WTC11 (cell line): ENCODE data around the gene PAPOLG. TPM values are rescaled to one million over a fixed set of nuclear protein-coding genes. Genes with fewer than 3 reads are reported as not detected.

ENCODE experiments used
- ATAC-seq: fragments of 200-7000 bp; cut with Tn5 transposase; 2 replicates; pipeline ENCODE4 v1.10.0; 2021; ENCODE audit warnings: mild to moderate bottlenecking, moderate library complexity
- CTCF ChIA-PET: fragments of 300-600 bp; sonication (Branson Sonifier 250); formaldehyde crosslinking; loops from one replicate; lab custom pipeline; 2021; ENCODE audit warnings: antibody characterized with exemption; lab: Charles Lee
- POLR2A ChIA-PET: fragments of 350-600 bp; sonication (Branson Sonifier 250); formaldehyde crosslinking; loops from one replicate; lab custom pipeline; 2021; ENCODE audit warnings: antibody characterized with exemption; lab: Charles Lee
- DNase-seq: peaks from one replicate; pipeline ENCODE4 v3.0.0; 2021; ENCODE audit warnings: low spot score
- H3K27ac Mint-ChIP-seq: 2 replicates; pipeline ENCODE4 v1.8.0; 2021; ENCODE audit warnings: mixed read lengths
- H3K27me3 Mint-ChIP-seq: 2 replicates; pipeline ENCODE4 v1.8.0; 2021; ENCODE audit warnings: low read depth, mild to moderate bottlenecking, moderate library complexity, mixed read lengths
- H3K36me3 Mint-ChIP-seq: 2 replicates; pipeline ENCODE4 v1.8.0; 2021; ENCODE audit warnings: mixed read lengths
- H3K4me1 Mint-ChIP-seq: 2 replicates; pipeline ENCODE4 v1.8.0; 2022; ENCODE audit warnings: mixed read lengths
- H3K4me3 Mint-ChIP-seq: 2 replicates; pipeline ENCODE4 v1.8.0; 2021; ENCODE audit warnings: mild to moderate bottlenecking, moderate library complexity, mixed read lengths
- H3K9me3 Mint-ChIP-seq: 2 replicates; pipeline ENCODE4 v1.8.0; 2021; ENCODE audit warnings: mixed read lengths
- ELF4 ChIP-seq: sonication (generic); formaldehyde crosslinking; IDR thresholded peaks from 2 replicates; pipeline ENCODE4 v1.8.1; 2022; ENCODE audit warnings: low read depth, mild to moderate bottlenecking, moderate library complexity, missing genetic modification reagents
- EMX1 ChIP-seq: fragments of 250-450 bp; sonication (Bioruptor Pico); IDR thresholded peaks from 2 replicates; pipeline ENCODE4 v1.8.0; 2021; ENCODE audit warnings: mild to moderate bottlenecking
- GTF2I ChIP-seq: fragments of 250-450 bp; sonication (Bioruptor Pico); conservative IDR thresholded peaks from 2 replicates; pipeline ENCODE4 v1.4.0; 2021; ENCODE audit warnings: mild to moderate bottlenecking
- NFYB ChIP-seq: sonication (generic); formaldehyde crosslinking; conservative IDR thresholded peaks from 2 replicates; pipeline ENCODE4 v1.8.0; 2022; ENCODE audit warnings: low read depth, missing genetic modification reagents
- PRRX2 ChIP-seq: fragments of 250-450 bp; sonication (Bioruptor Pico); IDR thresholded peaks from 2 replicates; pipeline ENCODE4 v1.8.0; 2021; ENCODE audit warnings: mild to moderate bottlenecking
- RELA ChIP-seq: sonication (generic); formaldehyde crosslinking; IDR thresholded peaks from 2 replicates; pipeline ENCODE4 v1.8.1; 2022; ENCODE audit warnings: missing genetic modification reagents, mild to moderate bottlenecking, borderline replicate concordance
- SMAD4 ChIP-seq: sonication (generic); formaldehyde crosslinking; IDR thresholded peaks from 2 replicates; pipeline ENCODE4 v1.8.0; 2022; ENCODE audit warnings: mild to moderate bottlenecking, missing genetic modification reagents
- SP1 ChIP-seq: sonication (generic); formaldehyde crosslinking; conservative IDR thresholded peaks from 2 replicates; pipeline ENCODE4 v1.8.1; 2022; ENCODE audit warnings: missing genetic modification reagents
- TEAD4 ChIP-seq: sonication (generic); formaldehyde crosslinking; IDR thresholded peaks from 2 replicates; pipeline ENCODE4 v1.8.0; 2022; ENCODE audit warnings: mild to moderate bottlenecking, missing genetic modification reagents
- ZNF138 ChIP-seq: sonication (generic); formaldehyde crosslinking; conservative IDR thresholded peaks from 2 replicates; pipeline ENCODE4 v1.8.1; 2022; ENCODE audit warnings: mild to moderate bottlenecking, moderate library complexity, missing genetic modification reagents
- ZNF317 ChIP-seq: sonication (generic); formaldehyde crosslinking; IDR thresholded peaks from 2 replicates; pipeline ENCODE4 v1.8.1; 2023; ENCODE audit warnings: low read depth, mild to moderate bottlenecking, moderate library complexity, missing genetic modification reagents, borderline replicate concordance
- total RNA-seq: library from RNA; stranded (reverse); gene quantifications from 3 replicates; pipeline ENCODE4 v1.2.3, GENCODE V29; 2021
- TF ChIP-seq, protein P1 (sequence below): fragments of 250-450 bp; sonication (Bioruptor Pico); conservative IDR thresholded peaks from 2 replicates; pipeline ENCODE4 v1.9.0; 2021; ENCODE audit warnings: mild to moderate bottlenecking
- TF ChIP-seq, protein P2 (sequence below): sonication (generic); formaldehyde crosslinking; IDR thresholded peaks from 2 replicates; pipeline ENCODE4 v1.8.1; 2023; ENCODE audit warnings: mild to moderate bottlenecking, missing genetic modification reagents
- TF ChIP-seq, protein P3 (sequence below): sonication (generic); formaldehyde crosslinking; IDR thresholded peaks from 2 replicates; pipeline ENCODE4 v1.8.1; 2022; ENCODE audit warnings: missing genetic modification reagents, borderline replicate concordance
- TF ChIP-seq, protein P4 (sequence below): sonication (generic); formaldehyde crosslinking; IDR thresholded peaks from 2 replicates; pipeline ENCODE4 v1.8.1; 2023; ENCODE audit warnings: mild to moderate bottlenecking, moderate library complexity, missing genetic modification reagents
- TF ChIP-seq, protein P5 (sequence below): fragments of 250-450 bp; sonication (Bioruptor Pico); IDR thresholded peaks from 2 replicates; pipeline ENCODE4 v2.1.2; 2022; ENCODE audit warnings: mild to moderate bottlenecking, moderate library complexity
- TF ChIP-seq, protein P6 (sequence below): sonication (generic); formaldehyde crosslinking; IDR thresholded peaks from 2 replicates; pipeline ENCODE4 v1.8.0; 2023; ENCODE audit warnings: missing genetic modification reagents
- TF ChIP-seq, protein P7 (sequence below): sonication (generic); formaldehyde crosslinking; conservative IDR thresholded peaks from 2 replicates; pipeline ENCODE4 v1.8.1; 2022; ENCODE audit warnings: mild to moderate bottlenecking, missing genetic modification reagents

Gene PAPOLG
- total RNA-seq, 1 experiment from 2014 or later, result 22.5 TPM

DNA sequence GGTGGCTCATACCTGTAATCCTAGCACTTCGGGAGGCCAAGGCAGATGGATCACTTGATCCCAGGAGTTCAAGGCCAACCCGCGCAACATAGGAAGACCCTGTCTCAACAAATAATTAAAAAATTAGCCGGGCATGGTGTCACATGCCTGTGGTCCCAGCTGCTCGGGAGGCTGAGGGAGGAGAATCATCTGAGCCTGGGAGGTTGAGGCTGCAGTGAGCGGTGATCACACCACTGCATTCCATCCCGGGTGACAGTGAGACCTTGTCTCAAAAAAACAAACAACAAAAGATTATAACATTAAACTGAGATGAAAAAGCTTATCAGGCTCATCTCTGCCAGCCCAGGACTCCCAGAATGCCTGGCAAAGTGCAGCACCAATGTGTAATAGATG lies 50.5 kb downstream of the PAPOLG start:
- ATAC-seq (no peak), DNase-seq (no peak)
- TF ChIP-seq RELA (CRISPR knock-in tag) (no peak), SMAD4 (CRISPR knock-in tag) (no peak), ZNF138 (CRISPR knock-in tag) (no peak), PRRX2 (CRISPR knock-in tag) (no peak), ZNF317 (no peak), SP1 (no peak), GTF2I (CRISPR knock-in tag) (no peak), ELF4 (CRISPR knock-in tag) (no peak), EMX1 (CRISPR knock-in tag) (no peak), TEAD4 (CRISPR knock-in tag) (no peak), NFYB (CRISPR knock-in tag) (no peak)
- TF ChIP-seq, protein P1, sequence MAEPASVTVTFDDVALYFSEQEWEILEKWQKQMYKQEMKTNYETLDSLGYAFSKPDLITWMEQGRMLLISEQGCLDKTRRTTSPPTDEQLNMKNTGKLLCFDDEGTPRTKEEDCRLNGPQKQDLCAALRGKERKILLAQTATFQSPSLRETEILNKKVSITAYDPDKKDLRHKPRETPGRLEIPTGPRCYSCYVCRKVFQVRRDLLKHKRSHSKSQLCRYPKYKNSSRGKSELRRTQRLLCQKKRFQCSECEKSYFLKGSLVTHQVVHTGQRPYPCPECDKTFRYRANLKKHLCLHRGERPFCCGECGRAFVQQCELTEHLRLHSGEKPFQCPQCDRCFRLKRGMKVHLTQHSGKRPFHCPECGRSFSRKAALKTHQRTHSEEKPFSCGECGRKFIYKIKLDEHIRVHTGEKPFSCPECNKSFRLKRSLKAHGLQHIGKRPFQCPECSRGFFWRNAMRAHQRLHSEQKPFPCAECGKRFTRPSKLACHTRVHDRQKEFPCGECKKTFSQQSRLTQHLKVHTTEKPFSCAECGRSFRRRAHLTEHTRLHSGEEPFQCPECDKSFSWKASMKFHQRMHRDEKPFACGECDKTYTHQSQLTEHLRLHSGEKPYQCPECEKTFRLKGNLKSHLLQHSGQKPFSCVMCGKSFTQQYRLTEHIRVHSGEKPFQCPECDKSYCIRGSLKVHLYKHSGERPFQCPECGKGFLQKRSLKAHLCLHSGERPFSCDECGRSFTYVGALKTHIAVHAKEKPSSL (CRISPR knock-in tag), result no peak
- TF ChIP-seq, protein P2, sequence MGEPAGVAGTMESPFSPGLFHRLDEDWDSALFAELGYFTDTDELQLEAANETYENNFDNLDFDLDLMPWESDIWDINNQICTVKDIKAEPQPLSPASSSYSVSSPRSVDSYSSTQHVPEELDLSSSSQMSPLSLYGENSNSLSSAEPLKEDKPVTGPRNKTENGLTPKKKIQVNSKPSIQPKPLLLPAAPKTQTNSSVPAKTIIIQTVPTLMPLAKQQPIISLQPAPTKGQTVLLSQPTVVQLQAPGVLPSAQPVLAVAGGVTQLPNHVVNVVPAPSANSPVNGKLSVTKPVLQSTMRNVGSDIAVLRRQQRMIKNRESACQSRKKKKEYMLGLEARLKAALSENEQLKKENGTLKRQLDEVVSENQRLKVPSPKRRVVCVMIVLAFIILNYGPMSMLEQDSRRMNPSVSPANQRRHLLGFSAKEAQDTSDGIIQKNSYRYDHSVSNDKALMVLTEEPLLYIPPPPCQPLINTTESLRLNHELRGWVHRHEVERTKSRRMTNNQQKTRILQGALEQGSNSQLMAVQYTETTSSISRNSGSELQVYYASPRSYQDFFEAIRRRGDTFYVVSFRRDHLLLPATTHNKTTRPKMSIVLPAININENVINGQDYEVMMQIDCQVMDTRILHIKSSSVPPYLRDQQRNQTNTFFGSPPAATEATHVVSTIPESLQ (CRISPR knock-in tag), result no peak
- TF ChIP-seq, protein P3, sequence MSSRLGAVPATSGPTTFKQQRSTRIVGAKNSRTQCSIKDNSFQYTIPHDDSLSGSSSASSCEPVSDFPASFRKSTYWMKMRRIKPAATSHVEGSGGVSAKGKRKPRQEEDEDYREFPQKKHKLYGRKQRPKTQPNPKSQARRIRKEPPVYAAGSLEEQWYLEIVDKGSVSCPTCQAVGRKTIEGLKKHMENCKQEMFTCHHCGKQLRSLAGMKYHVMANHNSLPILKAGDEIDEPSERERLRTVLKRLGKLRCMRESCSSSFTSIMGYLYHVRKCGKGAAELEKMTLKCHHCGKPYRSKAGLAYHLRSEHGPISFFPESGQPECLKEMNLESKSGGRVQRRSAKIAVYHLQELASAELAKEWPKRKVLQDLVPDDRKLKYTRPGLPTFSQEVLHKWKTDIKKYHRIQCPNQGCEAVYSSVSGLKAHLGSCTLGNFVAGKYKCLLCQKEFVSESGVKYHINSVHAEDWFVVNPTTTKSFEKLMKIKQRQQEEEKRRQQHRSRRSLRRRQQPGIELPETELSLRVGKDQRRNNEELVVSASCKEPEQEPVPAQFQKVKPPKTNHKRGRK (CRISPR knock-in tag), result no peak
- TF ChIP-seq, protein P4, sequence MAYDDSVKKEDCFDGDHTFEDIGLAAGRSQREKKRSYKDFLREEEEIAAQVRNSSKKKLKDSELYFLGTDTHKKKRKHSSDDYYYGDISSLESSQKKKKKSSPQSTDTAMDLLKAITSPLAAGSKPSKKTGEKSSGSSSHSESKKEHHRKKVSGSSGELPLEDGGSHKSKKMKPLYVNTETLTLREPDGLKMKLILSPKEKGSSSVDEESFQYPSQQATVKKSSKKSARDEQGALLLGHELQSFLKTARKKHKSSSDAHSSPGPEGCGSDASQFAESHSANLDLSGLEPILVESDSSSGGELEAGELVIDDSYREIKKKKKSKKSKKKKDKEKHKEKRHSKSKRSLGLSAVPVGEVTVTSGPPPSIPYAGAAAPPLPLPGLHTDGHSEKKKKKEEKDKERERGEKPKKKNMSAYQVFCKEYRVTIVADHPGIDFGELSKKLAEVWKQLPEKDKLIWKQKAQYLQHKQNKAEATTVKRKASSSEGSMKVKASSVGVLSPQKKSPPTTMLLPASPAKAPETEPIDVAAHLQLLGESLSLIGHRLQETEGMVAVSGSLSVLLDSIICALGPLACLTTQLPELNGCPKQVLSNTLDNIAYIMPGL (CRISPR knock-in tag), result no peak
- TF ChIP-seq, protein P5, sequence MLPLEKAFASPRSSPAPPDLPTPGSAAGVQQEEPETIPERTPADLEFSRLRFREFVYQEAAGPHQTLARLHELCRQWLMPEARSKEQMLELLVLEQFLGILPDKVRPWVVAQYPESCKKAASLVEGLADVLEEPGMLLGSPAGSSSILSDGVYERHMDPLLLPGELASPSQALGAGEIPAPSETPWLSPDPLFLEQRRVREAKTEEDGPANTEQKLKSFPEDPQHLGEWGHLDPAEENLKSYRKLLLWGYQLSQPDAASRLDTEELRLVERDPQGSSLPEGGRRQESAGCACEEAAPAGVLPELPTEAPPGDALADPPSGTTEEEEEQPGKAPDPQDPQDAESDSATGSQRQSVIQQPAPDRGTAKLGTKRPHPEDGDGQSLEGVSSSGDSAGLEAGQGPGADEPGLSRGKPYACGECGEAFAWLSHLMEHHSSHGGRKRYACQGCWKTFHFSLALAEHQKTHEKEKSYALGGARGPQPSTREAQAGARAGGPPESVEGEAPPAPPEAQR, result no peak
- TF ChIP-seq, protein P6, sequence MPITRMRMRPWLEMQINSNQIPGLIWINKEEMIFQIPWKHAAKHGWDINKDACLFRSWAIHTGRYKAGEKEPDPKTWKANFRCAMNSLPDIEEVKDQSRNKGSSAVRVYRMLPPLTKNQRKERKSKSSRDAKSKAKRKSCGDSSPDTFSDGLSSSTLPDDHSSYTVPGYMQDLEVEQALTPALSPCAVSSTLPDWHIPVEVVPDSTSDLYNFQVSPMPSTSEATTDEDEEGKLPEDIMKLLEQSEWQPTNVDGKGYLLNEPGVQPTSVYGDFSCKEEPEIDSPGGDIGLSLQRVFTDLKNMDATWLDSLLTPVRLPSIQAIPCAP, result no peak
- TF ChIP-seq, protein P7, sequence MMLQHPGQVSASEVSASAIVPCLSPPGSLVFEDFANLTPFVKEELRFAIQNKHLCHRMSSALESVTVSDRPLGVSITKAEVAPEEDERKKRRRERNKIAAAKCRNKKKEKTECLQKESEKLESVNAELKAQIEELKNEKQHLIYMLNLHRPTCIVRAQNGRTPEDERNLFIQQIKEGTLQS, result no peak
- peaks cover 24% of the 10 kb centered on the region for H3K4me1 Mint-ChIP-seq
- H3K4me3 Mint-ChIP-seq, result no peak overlapping the region
- no peak overlapping the region for H3K27ac Mint-ChIP-seq
- no peaks in the 10 kb centered on the region; the same call in 1 of the 2 replicates for H3K27me3 Mint-ChIP-seq
- H3K36me3 Mint-ChIP-seq, result no peaks in the 10 kb centered on the region
- ChIA-PET CTCF (interaction anchor here (2.6 kb wide), 1 partner anchor 192 kb away, joined by 22 read pairs; no protein-coding TSS in a partner anchor), POLR2A (no interaction called here)
- H3K9me3 Mint-ChIP-seq, result 0 out of 2 replicates have a peak, but pooled peaks cover 3% of the 10 kb centered on the region
